ENCODE data around the gene SLC12A4.

SLC12A4 gene

GRCh38 chr16:67897231-67897630 lies 71.2 kb downstream of the SLC12A4 start:
- no peak overlapping the region for H3K4me3 ChIP-seq (replicated peaks; ENCODE audit: insufficient read depth, low read length)
- no peak overlapping the region for H3K27ac ChIP-seq (replicated peaks)
- H3K27me3 ChIP-seq (ENCODE audit: insufficient read depth, poor library complexity, severe bottlenecking) = no peaks in the 10 kb centered on the region
- TF ChIP-seq POLR2AphosphoS5 (IDR thresholded peaks at IDR 0.05; ENCODE audit: low read depth) (no peak), CTCF (IDR thresholded peaks at IDR 0.05; ENCODE audit: insufficient read depth, low read length) (no peak), SPI1 (IDR thresholded peaks at IDR 0.05; ENCODE audit: borderline replicate concordance, low read depth) (no peak), GABPA (IDR thresholded peaks at IDR 0.05; ENCODE audit: low read depth) (no peak), REST (IDR thresholded peaks at IDR 0.05; ENCODE audit: insufficient replicate concordance, low read depth) (no peak)
- no peak for DNase-seq (ENCODE audit: low read depth in 1 of 2, low spot score in 1 of 2)

GRCh38 chr16:67893743-67894399 lies 74.6 kb downstream of the SLC12A4 start:
- peak overlapping the region; percentile 72 for H3K4me3 ChIP-seq (replicated peaks; ENCODE audit: insufficient read depth, low read length)
- no peaks in the 10 kb centered on the region for H3K27me3 ChIP-seq (ENCODE audit: insufficient read depth, poor library complexity, severe bottlenecking)
- TF ChIP-seq GABPA (IDR thresholded peaks at IDR 0.05; ENCODE audit: low read depth) (no peak), POLR2AphosphoS5 (IDR thresholded peaks at IDR 0.05; ENCODE audit: low read depth) (0 out of 2 replicates have a peak, but pooled peaks have one; percentile 2)
- H3K27ac ChIP-seq (replicated peaks) = peak overlapping the region; percentile 77
- peak in 1 of 2 experiments; percentile 35 for DNase-seq (ENCODE audit: low read depth in 1 of 2, low spot score in 1 of 2)

All from HL-60 (cell line).